Subcutaneous abdominal adipose tissue (tissue), 5 donors: ENCODE measurements around the gene IDH2.
"Not testable (repeated sequence)": the region's sequence is repeated elsewhere in the genome, so short reads cannot be mapped to it uniquely, and the experiment has no call there.

Experiments
- H3K27ac ChIP-seq: one replicate; pipeline ENCODE4 v1.7.0; 2013; ENCODE audit warnings: low read depth, mild to moderate bottlenecking, inconsistent platforms, low read length, moderate library complexity
- H3K27me3 ChIP-seq, 5 donors: one replicate each; pipeline ENCODE4 v1.7.0; 2013; ENCODE audit warnings: low read length in 5 of 5, inconsistent platforms in 1 of 5; ENCODE audit not compliant: control insufficient read depth in 5 of 5, insufficient read depth in 4 of 5
- H3K36me3 ChIP-seq, 5 donors: one replicate each; pipeline ENCODE4 v1.7.0; 2013; ENCODE audit warnings: low read length in 5 of 5; ENCODE audit not compliant: control insufficient read depth in 5 of 5, insufficient read depth in 5 of 5
- H3K4me1 ChIP-seq, 5 donors: one replicate each; pipeline ENCODE4 v1.7.0; 2013; ENCODE audit warnings: low read length in 5 of 5, mild to moderate bottlenecking in 3 of 5, moderate library complexity in 1 of 5; ENCODE audit not compliant: control insufficient read depth in 5 of 5, insufficient read depth in 5 of 5
- H3K4me3 ChIP-seq, 5 donors: one replicate each; pipeline ENCODE4 v1.7.0; 2013; ENCODE audit warnings: low read length in 5 of 5, low read depth in 1 of 5
- H3K9ac ChIP-seq, 5 donors: one replicate each; pipeline ENCODE4 v1.7.0; 2013; ENCODE audit warnings: low read length in 5 of 5, mild to moderate bottlenecking in 4 of 5, moderate library complexity in 3 of 5
- H3K9me3 ChIP-seq, 5 donors: one replicate each; pipeline ENCODE4 v1.7.0; 2013; ENCODE audit warnings: low read length in 5 of 5; ENCODE audit not compliant: control insufficient read depth in 5 of 5
- donor health status: healthy.
- donor health status: healthy.
- donor health status: healthy.
- donor health status: healthy.
- donor health status: healthy.

The IDH2 gene

DNA sequence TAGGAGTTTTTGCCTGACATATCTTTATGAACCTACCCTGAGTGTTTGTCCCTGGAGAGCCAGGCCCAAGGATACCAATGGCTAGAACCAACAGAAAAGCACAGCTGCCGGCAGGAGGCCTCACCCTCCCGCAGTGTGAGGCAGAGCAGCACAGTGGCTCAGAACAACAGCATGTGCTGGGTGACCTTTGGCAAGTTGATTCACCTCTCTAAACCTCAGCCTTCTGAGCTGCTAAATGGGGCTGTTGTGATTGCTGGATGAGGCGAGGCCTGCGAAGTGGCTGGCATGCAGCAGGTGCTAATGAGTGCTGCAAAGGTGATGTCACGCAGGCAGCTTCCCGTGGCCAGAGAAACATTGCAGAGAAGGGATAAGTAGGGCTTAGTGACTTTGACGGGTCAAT is 23.3 kb downstream of the IDH2 start:
- H3K9ac ChIP-seq = no peak overlapping the region
- no peak overlapping the region for H3K27ac ChIP-seq
- H3K27me3 ChIP-seq = no peaks in the 10 kb centered on the region
- H3K4me1 ChIP-seq = peaks cover 0 to 3% (median 0%) of the 10 kb centered on the region in 5 donors
- no peak overlapping the region for H3K4me3 ChIP-seq
- peaks cover 0 to 73% (median 49%) of the 10 kb centered on the region in 5 donors for H3K36me3 ChIP-seq
- no peaks in the 10 kb centered on the region for H3K9me3 ChIP-seq

DNA sequence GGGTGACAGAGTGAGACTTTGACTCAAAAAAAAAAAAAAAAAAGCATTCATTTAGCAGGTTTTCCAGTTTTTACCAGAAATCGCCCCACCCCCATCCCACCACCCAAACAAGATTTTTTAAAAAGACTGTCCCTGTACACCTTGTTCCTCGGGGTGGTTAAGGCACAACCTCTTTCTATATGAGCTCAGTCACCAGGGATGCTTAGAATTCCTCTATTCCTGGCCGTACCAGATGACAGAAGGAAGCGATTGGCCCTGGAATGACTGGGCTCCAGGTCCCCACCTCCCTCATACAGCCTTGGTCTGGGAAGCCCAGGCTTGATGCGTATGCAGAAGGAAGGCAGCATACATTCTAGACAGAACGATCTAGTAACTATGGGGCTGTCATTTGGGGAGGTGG is 25.6 kb downstream of the IDH2 start:
- Histone ChIP-seq H3K27ac (no peak overlapping the region), H3K9me3 (no peaks in the 10 kb centered on the region), H3K9ac (no peak overlapping the region), H3K36me3 (peaks cover 0 to 71% (median 50%) of the 10 kb centered on the region in 5 donors), H3K4me1 (no peaks in the 10 kb centered on the region), H3K4me3 (no peak overlapping the region), H3K27me3 (no peaks in the 10 kb centered on the region)

DNA sequence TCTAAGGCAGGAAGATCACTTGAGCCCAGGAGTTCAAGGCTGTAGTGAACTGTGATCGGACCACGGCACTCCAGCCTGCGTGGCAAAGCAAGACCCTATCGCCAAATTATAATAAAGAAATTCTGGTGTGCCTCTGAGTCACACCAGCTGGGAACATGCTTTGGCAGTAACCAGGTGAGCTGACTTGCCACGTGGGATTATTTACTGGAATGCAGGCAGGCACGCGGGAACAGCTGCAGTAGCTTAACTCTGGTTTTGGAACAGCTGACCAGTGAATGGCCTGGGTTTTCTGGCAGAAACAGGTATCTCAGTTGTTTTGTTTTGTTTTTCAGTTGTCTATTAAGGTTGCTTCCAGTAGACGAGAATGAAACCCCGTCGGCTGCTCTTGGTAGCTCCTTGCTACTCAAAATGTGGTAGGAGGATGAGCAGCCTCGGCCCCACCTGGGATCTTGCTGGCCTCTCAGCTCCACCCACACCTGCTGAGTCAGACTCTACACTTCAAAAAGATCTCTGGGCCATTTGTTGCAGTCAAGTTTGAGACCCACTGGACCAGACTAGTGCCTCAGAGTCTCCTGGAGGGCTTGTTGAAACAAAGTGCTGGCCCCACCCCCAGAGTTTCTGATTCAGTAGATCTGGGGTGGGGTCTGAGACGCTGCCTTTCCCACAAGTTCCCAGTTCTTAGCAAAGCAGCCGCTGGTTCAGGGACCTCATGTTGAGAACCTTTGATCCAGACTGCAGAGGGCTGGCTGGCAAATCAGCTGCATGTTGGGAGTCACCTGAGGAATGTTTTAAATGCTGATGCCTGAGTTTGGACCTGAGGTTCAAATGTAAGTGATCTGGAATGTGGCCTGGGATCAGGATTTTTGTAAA is 26.6 kb downstream of the IDH2 start:
- H3K9ac ChIP-seq = no peak overlapping the region
- no peak overlapping the region for H3K27ac ChIP-seq
- no peaks in the 10 kb centered on the region for H3K9me3 ChIP-seq
- H3K4me3 ChIP-seq = no peak overlapping the region
- H3K27me3 ChIP-seq = no peaks in the 10 kb centered on the region
- H3K36me3 ChIP-seq = peaks cover 0 to 60% (median 43%) of the 10 kb centered on the region in 5 donors
- H3K4me1 ChIP-seq = peaks cover 0 to 3% (median 0%) of the 10 kb centered on the region in 5 donors

DNA sequence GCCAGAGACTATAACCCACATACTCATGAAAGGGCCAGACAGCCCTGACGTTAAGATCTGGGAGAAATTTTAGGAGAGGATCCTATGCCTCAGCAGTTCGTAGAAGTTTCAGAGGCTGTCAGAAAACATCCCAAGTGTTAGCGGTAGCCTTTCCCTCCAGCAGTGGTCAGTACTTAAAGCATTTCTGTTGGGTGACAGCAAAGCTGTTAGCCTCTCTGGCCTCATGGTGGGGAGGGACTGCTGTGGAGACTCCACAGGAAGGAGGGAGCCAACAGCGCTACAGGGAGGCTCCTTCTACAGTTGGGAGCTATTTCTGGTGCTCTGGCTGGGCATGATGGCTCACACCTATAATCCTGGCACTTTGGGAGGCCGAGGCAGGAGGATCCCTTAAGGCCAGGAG is 27.4 kb downstream of the IDH2 start:
- Histone ChIP-seq H3K9me3 (no peaks in the 10 kb centered on the region), H3K27me3 (no peaks in the 10 kb centered on the region), H3K36me3 (peaks cover 0 to 53% (median 37%) of the 10 kb centered on the region in 5 donors), H3K4me3 (no peak overlapping the region), H3K4me1 (peaks cover 0 to 5% (median 0%) of the 10 kb centered on the region in 5 donors), H3K27ac (no peak overlapping the region), H3K9ac (no peak overlapping the region)

GRCh38 chr15:90074023-90074422 is 28.2 kb downstream of the IDH2 start:
- Histone ChIP-seq H3K4me1 (peaks cover 0 to 10% (median 0%) of the 10 kb centered on the region in 5 donors), H3K27me3 (no peaks in the 10 kb centered on the region), H3K9ac (no peak overlapping the region), H3K36me3 (peaks cover 0 to 44% (median 31%) of the 10 kb centered on the region in 5 donors), H3K9me3 (no peaks in the 10 kb centered on the region), H3K4me3 (no peak overlapping the region), H3K27ac (no peak overlapping the region)

GRCh38 chr15:90072978-90073640 is 29.2 kb downstream of the IDH2 start:
- Histone ChIP-seq H3K27me3 (no peaks in the 10 kb centered on the region), H3K9ac (no peak overlapping the region), H3K27ac (no peak overlapping the region), H3K4me3 (no peak overlapping the region), H3K36me3 (peaks cover 0 to 42% (median 31%) of the 10 kb centered on the region in 5 donors), H3K9me3 (no peaks in the 10 kb centered on the region), H3K4me1 (peaks cover 0 to 10% (median 0%) of the 10 kb centered on the region in 5 donors)

DNA sequence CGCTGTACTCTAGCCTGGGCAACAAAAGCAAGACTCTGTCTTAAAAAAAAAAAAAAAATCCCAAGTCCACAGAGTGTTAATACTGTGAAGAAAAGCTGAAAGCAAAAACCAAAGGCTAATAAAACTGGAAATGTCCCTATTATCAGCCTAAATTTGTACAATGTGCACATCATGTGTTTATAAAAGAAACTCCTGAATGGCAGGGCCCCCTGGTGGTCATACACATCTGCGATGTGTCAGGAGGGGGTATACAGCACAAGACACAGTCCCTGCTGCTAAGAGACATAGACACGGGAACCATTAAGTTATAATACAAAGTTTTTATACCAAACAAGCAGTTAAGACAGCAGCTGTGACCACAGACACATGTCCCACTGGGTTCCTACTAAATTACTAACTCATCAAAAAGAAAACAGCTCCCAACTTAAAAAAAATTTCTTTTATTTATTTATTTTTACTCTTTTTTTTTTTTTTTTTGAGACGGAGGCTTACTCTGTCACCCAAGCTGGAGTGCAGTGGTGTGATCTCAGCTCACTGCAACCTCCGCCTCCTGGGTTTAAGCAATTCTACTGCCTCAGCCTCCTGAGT is 31.0 kb downstream of the IDH2 start:
- no peak overlapping the region for H3K4me3 ChIP-seq
- peaks cover 0 to 56% (median 37%) of the 10 kb centered on the region in 5 donors for H3K36me3 ChIP-seq
- H3K27ac ChIP-seq = no peak overlapping the region
- no peaks in the 10 kb centered on the region for H3K9me3 ChIP-seq
- H3K9ac ChIP-seq = no peak overlapping the region
- peaks cover 0 to 10% (median 0%) of the 10 kb centered on the region in 5 donors for H3K4me1 ChIP-seq
- H3K27me3 ChIP-seq = no peaks in the 10 kb centered on the region

DNA sequence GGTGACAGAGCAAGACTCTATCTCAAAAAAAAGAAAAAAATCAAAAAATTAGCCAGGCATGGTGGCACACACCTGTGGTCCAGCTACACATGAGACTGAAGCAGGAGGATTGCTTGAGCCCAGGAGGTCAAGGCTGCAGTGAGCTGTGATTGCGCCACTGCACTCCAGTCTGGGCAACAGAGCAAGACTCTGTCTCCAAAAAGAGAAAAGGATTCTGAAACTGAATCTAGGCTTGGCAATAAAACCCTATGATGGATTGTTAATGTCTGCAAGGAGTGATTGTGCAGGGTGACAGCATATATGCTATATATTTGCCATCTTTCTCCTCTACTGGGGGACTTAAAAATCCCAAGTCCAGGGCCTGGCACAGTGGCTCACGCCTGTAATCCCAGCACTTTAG is 31.6 kb downstream of the IDH2 start:
- peaks cover 0 to 50% (median 31%) of the 10 kb centered on the region in 5 donors for H3K36me3 ChIP-seq
- H3K27me3 ChIP-seq, H3K9ac ChIP-seq, H3K27ac ChIP-seq, H3K4me3 ChIP-seq, H3K9me3 ChIP-seq: not testable (repeated sequence)
- H3K4me1 ChIP-seq = peaks cover 0 to 13% (median 2%) of the 10 kb centered on the region in 5 donors

DNA sequence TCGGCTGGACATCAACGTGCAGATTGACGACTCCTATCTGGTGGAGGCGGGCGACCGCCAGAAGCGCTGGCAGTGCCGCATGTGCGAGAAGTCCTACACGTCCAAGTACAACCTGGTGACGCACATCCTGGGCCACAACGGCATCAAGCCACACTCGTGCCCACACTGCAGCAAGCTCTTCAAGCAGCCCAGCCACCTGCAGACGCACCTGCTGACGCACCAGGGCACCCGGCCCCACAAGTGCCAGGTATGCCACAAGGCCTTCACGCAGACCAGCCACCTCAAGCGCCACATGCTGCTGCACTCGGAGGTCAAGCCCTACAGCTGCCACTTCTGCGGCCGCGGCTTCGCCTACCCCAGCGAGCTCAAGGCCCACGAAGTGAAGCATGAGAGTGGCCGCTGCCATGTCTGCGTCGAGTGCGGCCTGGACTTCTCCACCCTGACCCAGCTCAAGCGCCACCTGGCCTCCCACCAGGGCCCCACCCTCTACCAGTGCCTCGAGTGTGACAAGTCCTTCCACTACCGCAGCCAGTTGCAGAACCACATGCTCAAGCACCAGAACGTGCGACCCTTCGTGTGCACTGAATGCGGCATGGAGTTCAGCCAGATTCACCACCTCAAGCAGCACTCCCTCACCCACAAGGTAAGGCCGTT is 34.2 kb downstream of the IDH2 start:
- Histone ChIP-seq H3K36me3 (peaks cover 0 to 27% (median 14%) of the 10 kb centered on the region in 5 donors), H3K27me3 (no peaks in the 10 kb centered on the region), H3K9ac (no peak overlapping the region), H3K9me3 (no peaks in the 10 kb centered on the region), H3K4me1 (peaks cover under 1 to 38% (median 27%) of the 10 kb centered on the region in 5 donors), H3K4me3 (no peak overlapping the region), H3K27ac (no peak overlapping the region)
